ENCODE data around the gene LOXHD1. TPM values are rescaled to one million over a fixed set of nuclear protein-coding genes. Genes with fewer than 3 reads are reported as not detected.

Gene LOXHD1
- total RNA-seq, 3 donors from 2014 or later (not counting 1 experiment from before 2014, with no cell fraction given) = 0.11 to 0.48 (median 0.14) TPM

- intact Hi-C loops (cut with micrococcal nuclease) = no loop called here
- Histone ChIP-seq H3K4me3 (ENCODE audit: low read length) (no peak overlapping the region), H3K4me1 (ENCODE audit: control insufficient read depth, insufficient read depth, low read length) (no peaks in the 10 kb centered on the region), H3K9me3 (ENCODE audit: control insufficient read depth, insufficient read depth, low read length) (no peaks in the 10 kb centered on the region), H3K27me3 (ENCODE audit: control insufficient read depth, insufficient read depth, low read length) (no peaks in the 10 kb centered on the region), H3K36me3 (ENCODE audit: control insufficient read depth, insufficient read depth, low read length) (peaks cover 16% of the 10 kb centered on the region), H3K27ac (ENCODE audit: low read length) (no peak overlapping the region)
- Mint-ChIP-seq H3K4me1 (peaks cover 15 to 16% of the 10 kb centered on the region in 2 donors), H3K27ac (no peak overlapping the region), H3K36me3 (no peaks in the 10 kb centered on the region), H3K27me3 (ENCODE audit: low read depth in 2 of 2) (no peaks in the 10 kb centered on the region), H3K4me3 (no peak overlapping the region), H3K9me3 (no peaks in the 10 kb centered on the region)
- 84% methylated on average over 5 of the region's 6 CpGs for WGBS (ENCODE audit: insufficient coverage)
- no peak for ATAC-seq
- no peak for DNase-seq
- TF ChIP-seq CTCF (IDR thresholded peaks at IDR 0.05) = no peak
Observed at GRCh38 chr18:46461993-46462392, 195.0 kb downstream of the LOXHD1 start.

GRCh38 chr18:46460754-46461153, 196.3 kb downstream of the LOXHD1 start:
- 90% methylated on average over 5 of the region's 5 CpGs for WGBS (ENCODE audit: insufficient coverage)
- H3K4me1 ChIP-seq (ENCODE audit: control insufficient read depth, insufficient read depth, low read length) = no peaks in the 10 kb centered on the region
- intact Hi-C loops (cut with micrococcal nuclease) = no loop called here
- H3K9me3 ChIP-seq (ENCODE audit: control insufficient read depth, insufficient read depth, low read length) = no peaks in the 10 kb centered on the region
- peaks cover 25% of the 10 kb centered on the region for H3K36me3 ChIP-seq (ENCODE audit: control insufficient read depth, insufficient read depth, low read length)
- H3K9me3 Mint-ChIP-seq = no peaks in the 10 kb centered on the region
- no peaks in the 10 kb centered on the region for H3K27me3 Mint-ChIP-seq (ENCODE audit: low read depth in 2 of 2)
- no peak for ATAC-seq
- no peak for TF ChIP-seq CTCF (IDR thresholded peaks at IDR 0.05)
- H3K4me1 Mint-ChIP-seq = peaks cover 11 to 15% of the 10 kb centered on the region in 2 donors
- H3K4me3 ChIP-seq (ENCODE audit: low read length) = no peak overlapping the region
- no peak for DNase-seq
- H3K27me3 ChIP-seq (ENCODE audit: control insufficient read depth, insufficient read depth, low read length) = no peaks in the 10 kb centered on the region
- no peak overlapping the region for H3K4me3 Mint-ChIP-seq
- no peak overlapping the region for H3K27ac Mint-ChIP-seq
- H3K27ac ChIP-seq (ENCODE audit: low read length) = no peak overlapping the region
- H3K36me3 Mint-ChIP-seq = peaks cover 5% of the 10 kb centered on the region

- H3K27ac ChIP-seq (ENCODE audit: low read length) = no peak overlapping the region
- H3K4me3 ChIP-seq (ENCODE audit: low read length) = no peak overlapping the region
- H3K4me1 Mint-ChIP-seq = peaks cover 3 to 6% of the 10 kb centered on the region in 2 donors
- no peaks in the 10 kb centered on the region for H3K27me3 ChIP-seq (ENCODE audit: control insufficient read depth, insufficient read depth, low read length)
- H3K9me3 ChIP-seq (ENCODE audit: control insufficient read depth, insufficient read depth, low read length) = no peaks in the 10 kb centered on the region
- H3K9me3 Mint-ChIP-seq = no peaks in the 10 kb centered on the region
- no peak overlapping the region for H3K27ac Mint-ChIP-seq
- H3K36me3 ChIP-seq (ENCODE audit: control insufficient read depth, insufficient read depth, low read length) = peaks cover 28% of the 10 kb centered on the region
- ATAC-seq = no peak
- H3K4me3 Mint-ChIP-seq = no peak overlapping the region
- no peaks in the 10 kb centered on the region for H3K4me1 ChIP-seq (ENCODE audit: control insufficient read depth, insufficient read depth, low read length)
- 86% methylated on average over 18 of the region's 19 CpGs for WGBS (ENCODE audit: insufficient coverage)
- intact Hi-C loops (cut with micrococcal nuclease) = no loop called here
- H3K36me3 Mint-ChIP-seq = peaks cover 9% of the 10 kb centered on the region
- H3K27me3 Mint-ChIP-seq (ENCODE audit: low read depth in 2 of 2) = no peaks in the 10 kb centered on the region
- no peak for DNase-seq
- no peak for TF ChIP-seq CTCF (IDR thresholded peaks at IDR 0.05)
Observed at GRCh38 chr18:46459789-46460455, 197.1 kb downstream of the LOXHD1 start.

GRCh38 chr18:46458472-46458871, 198.5 kb downstream of the LOXHD1 start:
- no peak for TF ChIP-seq CTCF (IDR thresholded peaks at IDR 0.05)
- ATAC-seq = no peak
- intact Hi-C loops (cut with micrococcal nuclease) = no loop called here
- peaks cover 19% of the 10 kb centered on the region for H3K36me3 Mint-ChIP-seq
- H3K9me3 Mint-ChIP-seq = no peaks in the 10 kb centered on the region
- no peak overlapping the region for H3K27ac ChIP-seq (ENCODE audit: low read length)
- H3K36me3 ChIP-seq (ENCODE audit: control insufficient read depth, insufficient read depth, low read length) = peaks cover 28% of the 10 kb centered on the region
- 79% methylated on average over 5 of the region's 6 CpGs for WGBS (ENCODE audit: insufficient coverage)
- H3K4me1 Mint-ChIP-seq = no peaks in the 10 kb centered on the region
- H3K27ac Mint-ChIP-seq = peak overlapping the region; percentile 22 to 50
- no peak overlapping the region for H3K4me3 ChIP-seq (ENCODE audit: low read length)
- no peak overlapping the region for H3K4me3 Mint-ChIP-seq
- H3K9me3 ChIP-seq (ENCODE audit: control insufficient read depth, insufficient read depth, low read length) = no peaks in the 10 kb centered on the region
- H3K27me3 ChIP-seq (ENCODE audit: control insufficient read depth, insufficient read depth, low read length) = no peaks in the 10 kb centered on the region
- H3K4me1 ChIP-seq (ENCODE audit: control insufficient read depth, insufficient read depth, low read length) = no peaks in the 10 kb centered on the region
- no peaks in the 10 kb centered on the region for H3K27me3 Mint-ChIP-seq (ENCODE audit: low read depth in 2 of 2)
- DNase-seq = no peak
